Left ventricle myocardium superior (tissue), 1 donor: ENCODE results near the gene SP100. TPM values are rescaled to one million over a fixed set of nuclear protein-coding genes. Genes with fewer than 3 reads are reported as not detected.

Experiments used
- ATAC-seq: fragments of 200-7000 bp; cut with Tn5 transposase; one replicate; pipeline ENCODE4 v1.9.1; 2020; ENCODE audit warnings: mild to moderate bottlenecking, moderate library complexity
- DNase-seq: peaks from one replicate; pipeline ENCODE4 v3.0.0-alpha.2; 2020
- intact Hi-C: fragments of 100-400 bp; cut with micrococcal nuclease; formaldehyde crosslinking; loops from one replicate; pipeline ENCODE4 v1.11.0; 2022
- total RNA-seq: library from RNA; stranded (reverse); fragmentation: NEBNext Ultra II Directional; extraction: Animal tissue kit (Norgen Biotek cat#: 25700); gene quantifications from one replicate; pipeline ENCODE4 v1.2.1, GENCODE V29; 2021
- donor health status: DM: no; HTN: yes; CAD: no; lungs with severe emphysema.

The SP100 gene
- total RNA-seq, 1 donor from 2014 or later = 69.2 TPM

- ATAC-seq (no peak), DNase-seq (no peak)
- intact Hi-C loops = no loop called here
Measured at GRCh38 chr2:230512955-230513748, 97.2 kb downstream of the SP100 start.

DNA sequence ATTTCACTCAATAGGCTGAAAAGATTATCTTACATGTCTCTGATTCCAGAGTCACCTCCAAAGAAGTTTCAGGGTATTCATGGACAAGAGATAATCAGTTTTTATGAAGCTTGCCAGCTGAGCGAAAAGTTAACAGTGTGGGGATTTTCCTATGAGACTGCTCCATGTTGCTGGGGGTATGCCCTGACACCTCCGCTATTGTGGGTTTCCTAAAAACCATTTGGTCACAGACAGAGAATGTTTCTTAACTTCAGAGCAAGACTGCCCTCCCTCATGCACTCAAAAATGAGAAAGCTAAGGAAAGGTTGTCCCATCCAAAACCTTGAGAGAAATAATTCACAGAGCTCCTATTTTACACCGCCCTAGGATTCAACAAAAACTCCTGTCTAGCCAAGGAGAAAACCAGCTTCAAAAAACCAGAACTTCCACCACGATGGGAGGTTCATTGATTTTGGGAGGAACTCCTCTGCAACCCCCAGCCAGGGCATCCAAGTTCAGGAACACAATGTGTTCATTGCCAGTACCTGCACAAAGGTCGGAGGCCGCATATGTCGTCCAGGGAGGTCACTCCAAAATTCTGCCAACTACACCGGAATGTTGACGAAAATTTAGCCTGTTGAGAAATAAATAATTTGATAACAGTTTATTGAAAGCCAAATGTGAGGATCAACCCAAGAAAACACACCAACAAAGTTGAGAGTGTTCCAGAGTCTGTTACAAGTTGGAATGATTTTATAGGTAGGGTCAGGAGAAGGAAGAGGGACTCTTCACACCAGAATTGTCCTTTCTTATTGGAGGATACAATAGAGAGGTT, 104.3 kb downstream of the SP100 start:
- intact Hi-C loops = no loop called here
- DNase-seq (no peak), ATAC-seq (no peak)

GRCh38 chr2:230520875-230521155, 104.8 kb downstream of the SP100 start:
- intact Hi-C loops = no loop called here
- ATAC-seq (no peak), DNase-seq (no peak)

GRCh38 chr2:230521386-230521785, 105.4 kb downstream of the SP100 start:
- intact Hi-C loops = no loop called here
- no peak for DNase-seq
- no peak for ATAC-seq

DNA sequence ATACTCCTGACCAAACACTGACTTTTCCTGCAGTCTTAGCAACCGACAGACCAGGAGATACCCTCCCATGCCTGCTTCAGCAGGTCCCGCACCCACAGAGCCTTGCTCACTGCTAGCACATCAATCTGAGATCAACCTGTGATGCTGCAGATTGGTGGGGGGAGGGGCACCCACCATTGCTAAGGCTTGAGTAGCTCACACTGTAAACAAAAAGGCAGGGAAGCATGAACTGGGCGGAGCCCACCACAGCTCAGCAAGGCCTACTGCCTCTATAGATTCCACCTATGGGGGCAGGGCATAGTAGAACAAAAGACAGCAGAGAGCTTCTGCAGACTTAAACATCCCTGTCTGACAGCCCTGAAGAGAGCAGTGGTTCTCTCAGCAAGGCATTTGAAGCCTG, 109.7 kb downstream of the SP100 start:
- no peak for ATAC-seq
- intact Hi-C loops = no loop called here
- DNase-seq = no peak

DNA sequence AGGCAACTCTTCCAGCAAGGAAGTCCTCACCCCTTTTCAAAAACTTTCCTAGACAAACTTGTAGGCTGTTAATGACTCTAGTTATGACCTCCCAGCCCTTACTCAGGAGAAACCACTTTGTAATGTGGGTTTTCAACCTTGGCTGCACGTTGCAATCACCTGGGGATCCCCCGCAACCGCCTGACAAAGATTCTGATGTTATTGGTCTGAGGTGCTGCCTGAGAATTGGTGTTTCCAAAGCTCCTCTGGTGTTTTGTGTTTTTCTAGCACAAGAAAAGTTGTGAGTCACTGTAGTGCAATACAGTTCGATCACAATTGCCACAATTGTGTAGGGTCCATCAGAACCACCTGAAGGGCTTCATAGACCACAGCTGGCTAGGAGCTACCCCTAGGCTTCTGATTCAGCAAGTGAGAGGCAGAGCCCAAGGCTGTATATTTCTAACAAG, 121.6 kb downstream of the SP100 start:
- intact Hi-C loops = no loop called here
- DNase-seq (no peak), ATAC-seq (no peak)

GRCh38 chr2:230540332-230540731, 124.3 kb downstream of the SP100 start:
- intact Hi-C loops = no loop called here
- ATAC-seq (no peak), DNase-seq (no peak)

DNA sequence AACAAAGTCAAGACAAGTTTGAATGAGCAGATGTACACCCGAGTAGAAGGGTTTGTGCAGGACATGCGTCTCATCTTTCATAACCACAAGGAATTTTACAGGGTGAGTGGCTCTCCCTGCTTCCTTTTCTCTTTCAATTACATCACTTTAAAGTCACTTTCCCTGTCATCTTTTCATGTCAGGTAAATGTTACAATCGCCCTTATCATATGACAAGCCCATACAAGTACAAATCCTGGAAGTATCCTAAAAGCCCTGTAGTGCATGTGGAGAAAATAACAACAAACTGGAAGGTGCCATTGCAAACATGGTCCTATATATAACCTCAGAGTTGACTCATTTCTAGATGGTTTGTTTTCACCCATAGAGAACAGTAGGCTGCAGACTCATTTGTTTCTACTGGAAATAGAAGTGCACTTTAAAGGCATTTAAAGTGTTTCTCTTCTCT, 126.0 kb downstream of the SP100 start:
- ATAC-seq (no peak), DNase-seq (no peak)
- intact Hi-C loops = no loop called here

GRCh38 chr2:230542751-230543150, 126.8 kb downstream of the SP100 start:
- intact Hi-C loops = no loop called here
- ATAC-seq (no peak), DNase-seq (no peak)

- intact Hi-C loops = no loop called here
- ATAC-seq (no peak), DNase-seq (no peak)
Measured at GRCh38 chr2:230552181-230552580, 136.2 kb downstream of the SP100 start.

- ATAC-seq = no peak
- intact Hi-C loops = no loop called here
- no peak for DNase-seq
Measured at GRCh38 chr2:230557065-230557464, 141.1 kb downstream of the SP100 start.

DNA sequence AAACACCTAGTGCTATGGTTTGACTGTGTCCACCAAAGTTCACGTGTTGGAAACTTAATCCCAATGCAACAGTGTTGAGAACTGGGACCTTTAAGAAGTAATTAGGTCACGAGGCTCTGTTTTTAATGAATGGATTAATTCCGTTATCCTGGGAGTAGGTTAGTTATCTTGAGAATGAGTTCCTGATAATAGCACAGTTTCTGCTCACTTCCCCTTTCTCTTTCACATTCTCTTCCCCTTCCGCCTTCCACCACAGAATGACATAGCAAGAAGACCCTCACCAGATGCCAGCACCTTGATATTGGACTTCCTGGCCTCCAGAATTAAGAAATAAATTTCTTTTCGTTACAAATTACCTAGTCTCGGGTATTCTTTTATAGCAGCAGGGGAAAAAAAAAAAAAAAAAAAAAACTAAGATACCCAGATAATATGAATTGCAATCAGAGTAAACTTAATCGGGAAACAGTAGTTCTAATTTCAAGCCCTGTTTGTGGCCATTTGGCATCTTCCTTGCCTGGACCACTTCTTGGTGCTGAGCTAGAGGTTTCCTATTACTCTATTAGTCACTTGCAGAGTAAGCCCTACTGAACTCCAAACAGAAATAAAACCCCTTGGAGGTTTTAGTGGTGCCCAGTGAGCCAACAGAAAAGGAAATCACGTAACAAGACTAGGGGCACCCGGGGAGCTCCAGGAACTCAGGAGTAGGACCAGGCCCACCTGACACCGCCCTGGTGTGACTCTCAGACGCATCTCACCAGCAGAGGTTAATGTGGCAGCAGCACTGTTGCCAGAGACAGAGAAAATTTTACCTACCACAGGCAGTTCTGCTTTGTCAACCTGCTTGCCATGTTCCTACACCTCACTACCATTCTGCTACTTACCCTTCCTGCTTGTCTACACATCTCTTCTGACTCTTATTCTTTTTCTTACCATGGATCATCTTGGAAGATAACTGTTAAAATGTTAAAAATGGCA, 149.1 kb downstream of the SP100 start:
- intact Hi-C loops = no loop called here
- no peak for DNase-seq
- ATAC-seq = no peak

DNA sequence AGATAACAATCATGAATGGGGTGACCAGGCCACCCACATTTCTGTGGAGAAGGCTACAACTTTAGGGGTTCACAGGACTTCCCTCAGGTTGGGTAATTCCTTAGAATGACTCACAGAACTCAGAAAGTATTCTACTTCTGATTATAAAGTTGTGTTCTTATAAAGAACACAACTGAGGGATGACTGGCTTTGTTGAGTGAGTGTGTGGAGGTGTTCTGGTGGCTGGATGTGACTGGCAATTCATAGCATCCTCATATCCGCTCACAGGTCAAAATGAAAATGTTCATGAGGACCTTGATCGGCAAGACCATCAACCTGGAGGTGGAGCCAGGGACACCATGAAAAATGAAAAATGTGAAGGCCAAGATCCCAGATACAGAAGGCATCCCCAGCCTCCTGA, 153.3 kb downstream of the SP100 start:
- intact Hi-C loops = no loop called here
- DNase-seq (no peak), ATAC-seq (no peak)

DNA sequence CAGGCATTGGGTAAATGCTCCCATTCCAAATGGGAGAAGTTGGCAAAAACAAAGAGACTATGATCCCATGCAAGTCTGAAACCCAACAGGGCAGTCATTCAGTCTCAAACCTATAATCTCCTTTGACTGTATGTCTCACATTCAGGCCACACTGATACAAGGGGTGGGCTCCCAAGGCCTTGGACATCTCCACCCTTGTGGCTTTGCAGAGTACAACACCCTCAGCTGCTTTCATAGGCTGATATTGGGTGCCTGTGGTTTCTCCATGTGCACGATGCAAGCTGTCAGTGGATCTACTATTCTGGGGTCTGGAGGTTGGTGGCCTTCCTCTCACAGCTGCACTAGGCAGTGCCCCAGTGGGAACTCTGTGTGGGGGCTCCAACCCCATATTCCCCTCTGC, 155.0 kb downstream of the SP100 start:
- no peak for DNase-seq
- ATAC-seq = no peak
- intact Hi-C loops = no loop called here

DNA sequence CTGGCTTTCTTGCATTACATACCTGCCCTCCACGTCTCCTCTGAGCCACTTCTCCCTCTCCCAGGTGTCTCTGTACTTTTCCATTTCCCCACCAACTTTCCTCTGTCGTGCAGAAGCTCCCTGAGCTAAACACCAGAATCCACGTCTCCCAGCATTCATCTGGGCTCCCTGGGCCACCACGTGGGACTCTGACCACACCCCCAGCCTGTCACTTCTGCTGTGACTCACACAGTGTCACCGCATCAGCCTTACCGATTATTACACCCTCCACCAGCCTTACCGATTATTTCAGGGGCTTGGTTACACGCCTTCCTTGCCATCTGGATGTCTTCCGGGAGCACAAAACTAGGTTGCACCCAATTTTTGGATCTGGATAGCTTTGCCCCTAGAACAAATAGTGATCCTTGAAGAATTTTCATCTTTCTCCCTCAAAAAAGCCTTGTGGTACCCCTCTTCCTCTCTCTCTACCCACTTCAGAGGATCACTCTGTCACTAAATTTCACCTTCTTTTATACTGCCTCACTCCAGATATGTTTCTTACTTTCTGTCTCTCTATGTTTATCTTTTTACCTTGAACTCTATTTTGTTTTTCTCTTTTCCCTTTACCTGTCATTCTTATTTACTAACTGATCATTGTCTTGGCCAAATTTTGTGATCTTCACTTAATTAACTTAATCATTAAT, 159.8 kb downstream of the SP100 start:
- no peak for DNase-seq
- intact Hi-C loops = no loop called here
- no peak for ATAC-seq

- ATAC-seq (no peak), DNase-seq (no peak)
- intact Hi-C loops = no loop called here
Measured at GRCh38 chr2:230577114-230577513, 161.1 kb downstream of the SP100 start.

DNA sequence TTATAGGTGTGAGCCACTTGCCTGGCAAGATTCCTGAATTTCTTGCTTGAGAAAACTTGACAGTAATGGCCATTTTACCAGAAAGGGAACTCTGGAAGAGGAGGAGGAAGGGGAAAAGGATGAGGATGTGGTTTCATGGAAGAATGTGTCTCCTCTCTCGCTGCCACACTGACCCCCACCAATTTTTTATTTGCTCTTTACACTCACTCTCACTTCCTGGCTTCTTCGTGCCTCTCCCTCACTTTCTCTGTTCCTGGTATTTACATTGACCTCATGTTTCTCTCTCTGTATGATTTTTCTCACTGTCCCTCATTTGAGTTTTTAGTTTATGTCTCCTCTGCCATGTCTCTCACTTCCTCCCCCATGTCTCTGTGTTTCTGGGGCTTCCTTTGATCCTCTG, 162.1 kb downstream of the SP100 start:
- DNase-seq (no peak), ATAC-seq (no peak)
- intact Hi-C loops = no loop called here

DNA sequence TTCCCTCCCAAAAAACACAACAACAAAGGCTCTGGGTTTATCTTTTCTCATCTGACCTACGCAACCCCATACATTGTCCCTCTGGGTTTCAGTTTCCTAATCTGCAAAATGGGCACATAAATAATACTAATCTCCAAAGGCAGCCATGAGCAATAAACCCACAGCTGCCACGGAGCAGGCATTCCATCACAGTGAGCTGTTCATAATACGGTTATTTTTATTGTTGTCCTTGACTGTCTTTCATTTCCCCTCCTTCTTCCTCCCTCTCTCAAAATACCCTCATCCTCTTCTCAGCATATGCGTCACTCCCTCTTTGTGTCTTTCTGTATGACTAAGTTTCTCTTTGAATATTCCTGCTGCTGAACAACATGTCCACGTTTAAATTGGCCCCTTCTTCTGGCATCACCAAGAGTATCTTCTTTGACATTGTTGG, 166.9 kb downstream of the SP100 start:
- DNase-seq = no peak
- intact Hi-C loops = no loop called here
- ATAC-seq = no peak

- DNase-seq (no peak), ATAC-seq (no peak)
- intact Hi-C loops = no loop called here
Measured at GRCh38 chr2:230583581-230583980, 167.6 kb downstream of the SP100 start.
